Breast epithelium (tissue), 3 donors: ENCODE results near the gene RECQL5.

Experiments
- CTCF ChIP-seq, 3 donors: fragments of 450-650 bp; IDR thresholded peaks; one replicate each; pipeline ENCODE4 v1.5.1; 2016 to 2017; ENCODE audit warnings: antibody characterized with exemption in 3 of 3, mild to moderate bottlenecking in 3 of 3, moderate library complexity in 3 of 3
- POLR2A ChIP-seq: fragments of 450-650 bp; IDR thresholded peaks from one replicate; pipeline ENCODE4 v1.6.1; 2016; ENCODE audit warnings: antibody characterized with exemption, mild to moderate bottlenecking, moderate library complexity
- POLR2AphosphoS5 ChIP-seq, 3 donors: sonication (generic); formaldehyde crosslinking; IDR thresholded peaks; one replicate each; pipeline ENCODE4 v1.6.1; 2017; ENCODE audit warnings: antibody characterized with exemption in 3 of 3

GRCh38 chr17:75661531-75661930 lies 5.4 kb downstream of the RECQL5 start:
- TF ChIP-seq CTCF (IDR thresholded peaks at IDR 0.05) (no peak), POLR2A (no peak), POLR2AphosphoS5 (IDR thresholded peaks at IDR 0.05) (no peak)
